ENCODE results near the gene NOX4. TPM values are rescaled to one million over a fixed set of nuclear protein-coding genes. Genes with fewer than 3 reads are reported as not detected.
"Not testable (repeated sequence)": the region's sequence is repeated elsewhere in the genome, so short reads cannot be mapped to it uniquely, and the experiment has no call there.

Gene NOX4
- total and polyA plus RNA-seq, 10 of the 15 experiments (the other 5 are each of a cell fraction or from before 2014, with no cell fraction given) = not detected

DNA sequence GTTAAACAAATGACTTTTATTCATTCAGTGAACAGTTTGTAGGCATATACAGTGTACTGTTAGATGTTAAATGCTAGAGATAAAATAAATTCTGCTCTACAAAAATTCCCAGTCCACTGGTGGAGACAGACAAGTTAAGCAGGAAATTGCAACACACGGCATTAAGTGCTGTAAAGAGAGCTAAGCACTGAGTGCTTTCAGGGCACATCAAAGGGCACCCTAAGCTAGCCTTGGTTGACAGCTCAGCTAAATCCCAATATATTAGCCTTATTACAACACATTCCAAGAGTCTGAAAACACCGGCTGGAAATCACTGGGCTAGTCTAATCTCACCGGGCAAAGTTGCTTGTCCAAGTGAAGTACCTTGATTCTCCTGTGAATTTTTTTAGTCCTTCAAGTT, 55.1 kb downstream of the NOX4 start (continued):
- TF ChIP-seq, protein P1, sequence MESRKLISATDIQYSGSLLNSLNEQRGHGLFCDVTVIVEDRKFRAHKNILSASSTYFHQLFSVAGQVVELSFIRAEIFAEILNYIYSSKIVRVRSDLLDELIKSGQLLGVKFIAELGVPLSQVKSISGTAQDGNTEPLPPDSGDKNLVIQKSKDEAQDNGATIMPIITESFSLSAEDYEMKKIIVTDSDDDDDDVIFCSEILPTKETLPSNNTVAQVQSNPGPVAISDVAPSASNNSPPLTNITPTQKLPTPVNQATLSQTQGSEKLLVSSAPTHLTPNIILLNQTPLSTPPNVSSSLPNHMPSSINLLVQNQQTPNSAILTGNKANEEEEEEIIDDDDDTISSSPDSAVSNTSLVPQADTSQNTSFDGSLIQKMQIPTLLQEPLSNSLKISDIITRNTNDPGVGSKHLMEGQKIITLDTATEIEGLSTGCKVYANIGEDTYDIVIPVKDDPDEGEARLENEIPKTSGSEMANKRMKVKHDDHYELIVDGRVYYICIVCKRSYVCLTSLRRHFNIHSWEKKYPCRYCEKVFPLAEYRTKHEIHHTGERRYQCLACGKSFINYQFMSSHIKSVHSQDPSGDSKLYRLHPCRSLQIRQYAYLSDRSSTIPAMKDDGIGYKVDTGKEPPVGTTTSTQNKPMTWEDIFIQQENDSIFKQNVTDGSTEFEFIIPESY (IDR thresholded peaks at IDR 0.05) = no peak

DNA sequence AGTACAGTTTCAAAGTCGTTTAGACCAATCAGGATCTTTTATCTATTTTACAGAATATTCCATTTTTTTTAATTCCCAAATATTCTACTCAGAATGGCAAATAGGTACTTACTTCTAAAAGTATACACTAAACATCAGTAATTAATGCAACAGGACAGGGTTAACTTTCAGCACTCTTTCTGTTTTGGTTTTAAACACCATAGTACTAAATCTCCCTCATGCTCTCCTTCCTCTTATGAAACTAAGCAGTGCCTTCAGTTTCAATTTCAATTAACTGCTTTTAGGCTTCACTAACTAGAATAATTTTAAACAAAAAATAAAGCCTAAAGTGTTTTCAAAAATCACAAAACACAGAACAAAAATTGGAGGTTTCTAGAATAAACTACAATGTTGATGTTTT, 57.9 kb downstream of the NOX4 start:
- H4K20me1 ChIP-seq (ENCODE audit: control insufficient read depth, insufficient read depth) = no peaks in the 10 kb centered on the region
- H3K27me3 ChIP-seq (replicated peaks in 1 of 2; ENCODE audit: control insufficient read depth in 2 of 2, insufficient read depth in 2 of 2, low read length in 1 of 2) = no peaks in the 10 kb centered on the region
- 0% methylated on average over 1 of the region's 1 CpG for WGBS (ENCODE audit: insufficient coverage, insufficient replicate concordance, low lambda C conversion rate, missing lambda C conversion rate)

DNA sequence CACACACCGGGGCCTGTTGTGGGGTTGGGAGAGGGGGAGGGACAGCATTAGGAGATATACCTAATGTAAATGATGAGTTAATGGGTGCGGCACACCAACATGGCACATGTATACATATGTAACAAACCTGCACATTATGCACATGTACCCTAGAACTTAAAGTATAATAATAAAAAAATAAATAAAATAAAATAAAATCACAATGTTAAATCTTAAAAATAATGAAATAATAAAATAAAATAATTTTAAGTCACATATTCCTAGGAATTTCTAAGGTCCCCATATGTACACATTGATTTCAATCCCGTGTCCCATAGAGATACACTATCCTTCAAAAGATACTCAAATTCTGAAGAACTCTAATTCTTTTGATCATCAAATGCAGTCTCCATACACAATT, 59.0 kb downstream of the NOX4 start:
- H3K4me1 ChIP-seq (ENCODE audit: control insufficient read depth, insufficient read depth, low read length); H3K4me2 ChIP-seq (ENCODE audit: control insufficient read depth, insufficient read depth); in situ Hi-C loops (cut with MboI); H3K9ac ChIP-seq (ENCODE audit: control insufficient read depth, insufficient read depth, low read length); H2AFZ ChIP-seq (ENCODE audit: control insufficient read depth, low read depth, low read length); BruUV-seq (replicated peaks); RAD21 ChIA-PET (ENCODE audit: unreplicated experiment); SMC1A ChIA-PET (ENCODE audit: uncharacterized antibody, unreplicated experiment); H3K9me3 ChIP-seq (replicated peaks; ENCODE audit: control insufficient read depth, insufficient read depth, low read length); H3K36me3 ChIP-seq (ENCODE audit: control insufficient read depth in 2 of 2, insufficient read depth in 2 of 2, low read length in 1 of 2); H3K27me3 ChIP-seq (replicated peaks in 1 of 2; ENCODE audit: control insufficient read depth in 2 of 2, insufficient read depth in 2 of 2, low read length in 1 of 2); H3K27ac ChIP-seq (ENCODE audit: control insufficient read depth, insufficient read depth); H4K20me1 ChIP-seq (ENCODE audit: control insufficient read depth, insufficient read depth); CTCF ChIA-PET; ATAC-seq; DNase-seq (ENCODE audit: low read depth, low spot score); POLR2A ChIA-PET; intact Hi-C loops (cut with micrococcal nuclease; ENCODE audit: unreplicated experiment); H3K79me2 ChIP-seq (ENCODE audit: control insufficient read depth, insufficient read depth, low read length); H3K4me3 ChIP-seq; FAIRE-seq: not testable (repeated sequence)
- WGBS (ENCODE audit: insufficient coverage, insufficient replicate concordance, low lambda C conversion rate, missing lambda C conversion rate) = 18% methylated on average over 3 of the region's 3 CpGs

More for the DNA sequence above, 57.9 kb downstream of the NOX4 start:
- Histone ChIP-seq H3K9ac (ENCODE audit: control insufficient read depth, insufficient read depth, low read length) (no peak overlapping the region), H3K4me1 (ENCODE audit: control insufficient read depth, insufficient read depth, low read length) (no peaks in the 10 kb centered on the region), H3K36me3 (ENCODE audit: control insufficient read depth in 2 of 2, insufficient read depth in 2 of 2, low read length in 1 of 2) (no peaks in the 10 kb centered on the region), H3K9me3 (replicated peaks; ENCODE audit: control insufficient read depth, insufficient read depth, low read length) (no peaks in the 10 kb centered on the region), H2AFZ (ENCODE audit: control insufficient read depth, low read depth, low read length) (no peak overlapping the region), H3K27ac (ENCODE audit: control insufficient read depth, insufficient read depth) (no peak overlapping the region), H3K4me3 (no peak overlapping the region), H3K4me2 (ENCODE audit: control insufficient read depth, insufficient read depth) (no peak overlapping the region), H3K79me2 (ENCODE audit: control insufficient read depth, insufficient read depth, low read length) (no peaks in the 10 kb centered on the region)
- in situ Hi-C loops (cut with MboI) (no loop called here), intact Hi-C loops (cut with micrococcal nuclease; ENCODE audit: unreplicated experiment) (no loop called here)
- no peak for FAIRE-seq
- peak; percentile 40; the same call in 1 of the 3 replicates for ATAC-seq
- ChIA-PET SMC1A (ENCODE audit: uncharacterized antibody, unreplicated experiment) (no interaction called here), CTCF (no interaction called here), RAD21 (ENCODE audit: unreplicated experiment) (no interaction called here), POLR2A (no interaction called here)
- DNase-seq (ENCODE audit: low read depth, low spot score) = no peak
- BruUV-seq (replicated peaks) = no TSS peak
- no peak for TF ChIP-seq EZH2 (IDR thresholded peaks at IDR 0.05; ENCODE audit: borderline replicate concordance, control insufficient read depth, low read depth, low read length)
- TF ChIP-seq, protein P2, sequence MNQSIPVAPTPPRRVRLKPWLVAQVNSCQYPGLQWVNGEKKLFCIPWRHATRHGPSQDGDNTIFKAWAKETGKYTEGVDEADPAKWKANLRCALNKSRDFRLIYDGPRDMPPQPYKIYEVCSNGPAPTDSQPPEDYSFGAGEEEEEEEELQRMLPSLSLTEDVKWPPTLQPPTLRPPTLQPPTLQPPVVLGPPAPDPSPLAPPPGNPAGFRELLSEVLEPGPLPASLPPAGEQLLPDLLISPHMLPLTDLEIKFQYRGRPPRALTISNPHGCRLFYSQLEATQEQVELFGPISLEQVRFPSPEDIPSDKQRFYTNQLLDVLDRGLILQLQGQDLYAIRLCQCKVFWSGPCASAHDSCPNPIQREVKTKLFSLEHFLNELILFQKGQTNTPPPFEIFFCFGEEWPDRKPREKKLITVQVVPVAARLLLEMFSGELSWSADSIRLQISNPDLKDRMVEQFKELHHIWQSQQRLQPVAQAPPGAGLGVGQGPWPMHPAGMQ (IDR thresholded peaks at IDR 0.05; ENCODE audit: borderline replicate concordance) = no peak
- no peak for TF ChIP-seq CEBPB (IDR thresholded peaks at IDR 0.05; ENCODE audit: borderline replicate concordance in 1 of 2, low read depth in 2 of 2, low read length in 2 of 2)
- TF ChIP-seq TCF3 (IDR thresholded peaks at IDR 0.05; ENCODE audit: borderline replicate concordance, insufficient read depth, low read depth, low read length) = no peak
- TF ChIP-seq NFYB (IDR thresholded peaks at IDR 0.05; ENCODE audit: insufficient read depth, low read depth, low read length) = no peak
- TF ChIP-seq, protein P3, sequence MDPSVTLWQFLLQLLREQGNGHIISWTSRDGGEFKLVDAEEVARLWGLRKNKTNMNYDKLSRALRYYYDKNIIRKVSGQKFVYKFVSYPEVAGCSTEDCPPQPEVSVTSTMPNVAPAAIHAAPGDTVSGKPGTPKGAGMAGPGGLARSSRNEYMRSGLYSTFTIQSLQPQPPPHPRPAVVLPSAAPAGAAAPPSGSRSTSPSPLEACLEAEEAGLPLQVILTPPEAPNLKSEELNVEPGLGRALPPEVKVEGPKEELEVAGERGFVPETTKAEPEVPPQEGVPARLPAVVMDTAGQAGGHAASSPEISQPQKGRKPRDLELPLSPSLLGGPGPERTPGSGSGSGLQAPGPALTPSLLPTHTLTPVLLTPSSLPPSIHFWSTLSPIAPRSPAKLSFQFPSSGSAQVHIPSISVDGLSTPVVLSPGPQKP (IDR thresholded peaks at IDR 0.05; ENCODE audit: low read depth, low read length) = no peak

All from GM12878 (cell line).